Endothelial cell (in vitro differentiated cells): ENCODE results near the gene SRRM1. TPM values are rescaled to one million over a fixed set of nuclear protein-coding genes. Genes with fewer than 3 reads are reported as not detected.
"Not testable (repeated sequence)": the region's sequence is repeated elsewhere in the genome, so short reads cannot be mapped to it uniquely, and the experiment has no call there.

Experiments
- DNase-seq: peaks from one replicate; pipeline ENCODE4 v3.0.0; 2021; ENCODE audit warnings: low spot score
- H3K27ac Mint-ChIP-seq: one replicate; pipeline ENCODE4 v1.8.0; 2021; ENCODE audit warnings: mixed read lengths, inconsistent platforms; ENCODE audit not compliant: unreplicated experiment
- H3K27me3 Mint-ChIP-seq: one replicate; pipeline ENCODE4 v1.8.0; 2021; ENCODE audit warnings: mild to moderate bottlenecking, moderate library complexity, mixed read lengths, inconsistent platforms; ENCODE audit not compliant: unreplicated experiment
- H3K36me3 Mint-ChIP-seq: one replicate; pipeline ENCODE4 v1.8.0; 2021; ENCODE audit warnings: mild to moderate bottlenecking, low read depth, mixed read lengths, inconsistent platforms; ENCODE audit not compliant: unreplicated experiment
- H3K4me1 Mint-ChIP-seq: one replicate; pipeline ENCODE4 v1.8.0; 2021; ENCODE audit warnings: mild to moderate bottlenecking, mixed read lengths, inconsistent platforms; ENCODE audit not compliant: unreplicated experiment
- H3K4me3 Mint-ChIP-seq: one replicate; pipeline ENCODE4 v1.8.0; 2021; ENCODE audit warnings: mild to moderate bottlenecking, mixed read lengths, inconsistent platforms; ENCODE audit not compliant: unreplicated experiment
- H3K9me3 Mint-ChIP-seq: one replicate; pipeline ENCODE4 v1.8.0; 2021; ENCODE audit warnings: mixed read lengths, inconsistent platforms; ENCODE audit not compliant: unreplicated experiment
- total RNA-seq: library from RNA; stranded (reverse); fragmentation: NEBNext Ultra II Directional; extraction: Animal tissue kit (Norgen Biotek cat#: 25700); gene quantifications from one replicate; pipeline ENCODE4 v1.2.1, GENCODE V29; 2021; ENCODE audit not compliant: unreplicated experiment
- TF ChIP-seq, protein P1 (sequence below): fragments of 200-600 bp; sonication (generic); IDR thresholded peaks from one replicate; pipeline ENCODE4 v1.5.0; 2021; ENCODE audit warnings: antibody characterized with exemption; ENCODE audit not compliant: unreplicated experiment

The SRRM1 gene
- total RNA-seq, 1 donor from 2014 or later = 126 TPM

DNA sequence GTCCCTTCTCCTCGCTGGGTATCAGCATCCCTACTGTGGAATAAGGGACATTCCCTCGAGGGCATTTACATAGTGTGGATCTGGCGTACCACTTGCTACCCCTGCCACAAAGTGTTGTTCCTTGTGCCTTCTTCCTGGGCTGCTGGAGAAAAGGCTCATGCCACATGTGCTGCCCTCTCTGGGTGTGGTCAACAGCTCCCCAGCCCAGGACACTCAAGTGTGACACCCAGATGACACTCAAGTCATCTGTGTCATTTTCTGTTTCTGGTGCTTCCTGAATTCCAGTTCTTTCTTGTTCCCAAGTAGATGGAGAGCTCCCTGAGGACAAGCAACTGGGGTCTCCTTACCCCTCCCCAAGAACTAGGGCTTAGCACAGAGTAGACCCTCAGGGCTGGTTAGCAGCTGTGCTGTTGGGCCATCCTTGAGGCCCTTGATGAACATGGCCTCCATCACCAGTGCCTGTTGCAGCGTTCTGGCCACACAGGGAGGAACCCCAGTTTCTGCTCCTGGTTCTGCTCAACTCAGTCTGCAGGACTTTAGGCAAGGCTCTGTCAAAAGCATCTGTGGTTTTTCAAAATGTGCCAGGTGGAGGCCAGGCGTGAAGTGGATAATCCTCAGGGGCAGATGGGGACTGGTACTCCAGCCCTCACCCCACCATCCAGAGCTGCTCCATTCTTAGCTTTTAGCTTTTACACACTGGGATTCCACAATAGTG, 53.1 kb downstream of the SRRM1 start:
- TF ChIP-seq, protein P1, sequence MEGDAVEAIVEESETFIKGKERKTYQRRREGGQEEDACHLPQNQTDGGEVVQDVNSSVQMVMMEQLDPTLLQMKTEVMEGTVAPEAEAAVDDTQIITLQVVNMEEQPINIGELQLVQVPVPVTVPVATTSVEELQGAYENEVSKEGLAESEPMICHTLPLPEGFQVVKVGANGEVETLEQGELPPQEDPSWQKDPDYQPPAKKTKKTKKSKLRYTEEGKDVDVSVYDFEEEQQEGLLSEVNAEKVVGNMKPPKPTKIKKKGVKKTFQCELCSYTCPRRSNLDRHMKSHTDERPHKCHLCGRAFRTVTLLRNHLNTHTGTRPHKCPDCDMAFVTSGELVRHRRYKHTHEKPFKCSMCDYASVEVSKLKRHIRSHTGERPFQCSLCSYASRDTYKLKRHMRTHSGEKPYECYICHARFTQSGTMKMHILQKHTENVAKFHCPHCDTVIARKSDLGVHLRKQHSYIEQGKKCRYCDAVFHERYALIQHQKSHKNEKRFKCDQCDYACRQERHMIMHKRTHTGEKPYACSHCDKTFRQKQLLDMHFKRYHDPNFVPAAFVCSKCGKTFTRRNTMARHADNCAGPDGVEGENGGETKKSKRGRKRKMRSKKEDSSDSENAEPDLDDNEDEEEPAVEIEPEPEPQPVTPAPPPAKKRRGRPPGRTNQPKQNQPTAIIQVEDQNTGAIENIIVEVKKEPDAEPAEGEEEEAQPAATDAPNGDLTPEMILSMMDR = no peak
- DNase-seq = no peak
- no peaks in the 10 kb centered on the region for H3K36me3 Mint-ChIP-seq
- peaks cover 12% of the 10 kb centered on the region for H3K4me1 Mint-ChIP-seq
- no peak overlapping the region for H3K4me3 Mint-ChIP-seq
- H3K9me3 Mint-ChIP-seq = no peaks in the 10 kb centered on the region
- H3K27me3 Mint-ChIP-seq = peaks cover 3% of the 10 kb centered on the region
- no peak overlapping the region for H3K27ac Mint-ChIP-seq

GRCh38 chr1:24696756-24697330, 53.7 kb downstream of the SRRM1 start:
- Mint-ChIP-seq H3K36me3 (no peaks in the 10 kb centered on the region), H3K9me3 (no peaks in the 10 kb centered on the region), H3K27me3 (peaks cover 3% of the 10 kb centered on the region), H3K4me1 (peaks cover 12% of the 10 kb centered on the region), H3K27ac (no peak overlapping the region), H3K4me3 (no peak overlapping the region)
- DNase-seq = no peak
- TF ChIP-seq, protein P1 = no peak

DNA sequence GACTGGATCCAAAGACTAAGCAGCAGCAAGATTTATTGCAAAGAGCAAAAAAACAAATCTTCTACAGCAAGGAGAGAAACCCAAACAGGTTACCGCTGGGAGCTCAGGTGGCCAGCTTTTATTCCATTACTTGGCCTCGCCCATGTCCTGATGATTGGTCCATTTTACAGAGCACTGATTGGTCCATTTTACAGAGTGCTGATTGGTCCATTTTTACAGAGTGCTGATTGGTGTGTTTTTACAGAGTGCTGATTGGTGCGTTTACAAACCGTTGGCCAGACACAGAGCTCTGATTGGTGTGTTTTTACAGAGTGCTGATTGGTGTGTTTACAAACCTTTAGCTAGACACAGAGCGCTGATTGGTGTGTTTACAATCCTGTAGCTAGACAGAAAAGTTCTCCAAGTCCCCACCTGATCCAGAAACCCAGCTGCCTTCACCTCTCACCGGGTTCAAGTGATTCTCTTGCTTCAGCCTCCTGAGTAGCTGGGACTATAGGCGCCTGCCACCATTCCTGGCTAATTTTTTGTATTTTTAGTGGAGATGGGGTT, 54.4 kb downstream of the SRRM1 start:
- H3K4me3 Mint-ChIP-seq, H3K27me3 Mint-ChIP-seq, DNase-seq, H3K9me3 Mint-ChIP-seq, H3K36me3 Mint-ChIP-seq, H3K27ac Mint-ChIP-seq: not testable (repeated sequence)
- H3K4me1 Mint-ChIP-seq = peaks cover 12% of the 10 kb centered on the region

DNA sequence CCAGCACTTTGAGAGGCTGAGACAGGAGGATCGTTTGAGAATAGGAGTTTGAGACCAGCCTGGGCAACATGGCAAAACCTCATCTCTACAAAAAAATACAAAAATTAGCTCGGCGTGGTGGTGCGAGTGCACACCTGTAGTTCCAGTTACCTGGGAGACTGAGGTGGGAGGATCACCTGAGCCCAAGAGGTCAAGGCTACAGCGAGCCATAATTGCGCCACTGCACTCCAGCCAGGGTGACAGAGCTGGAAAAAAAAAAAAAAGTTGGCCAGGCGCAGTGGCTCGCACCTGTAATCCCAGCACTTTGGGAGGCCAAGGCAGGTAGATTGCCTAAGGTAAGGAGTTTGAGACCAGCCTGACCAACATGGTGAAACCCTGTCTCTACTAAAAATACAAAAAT, 55.2 kb downstream of the SRRM1 start:
- DNase-seq, H3K9me3 Mint-ChIP-seq, H3K4me3 Mint-ChIP-seq, H3K36me3 Mint-ChIP-seq, H3K27me3 Mint-ChIP-seq, H3K27ac Mint-ChIP-seq: not testable (repeated sequence)
- H3K4me1 Mint-ChIP-seq = peaks cover 17% of the 10 kb centered on the region

- Mint-ChIP-seq H3K36me3 (no peaks in the 10 kb centered on the region), H3K4me3 (no peak overlapping the region), H3K9me3 (no peaks in the 10 kb centered on the region), H3K4me1 (peaks cover 16% of the 10 kb centered on the region), H3K27ac (no peak overlapping the region), H3K27me3 (peaks cover 5% of the 10 kb centered on the region)
- TF ChIP-seq, protein P1 = no peak
- no peak for DNase-seq
Observed at GRCh38 chr1:24699628-24700027, 56.5 kb downstream of the SRRM1 start.
